PC-9 (cell line): ENCODE measurements around the gene DYNLL2.

Source experiments
- EZH2 ChIP-seq: fragments of 200-600 bp; sonication (generic); IDR thresholded peaks from 2 replicates; pipeline ENCODE4 v1.8.0; 2017; ENCODE audit warnings: antibody characterized with exemption, low read depth
- TF ChIP-seq, protein P1 (sequence below): fragments of 200-600 bp; sonication (generic); conservative IDR thresholded peaks from 2 replicates; pipeline ENCODE4 v1.6.1; 2017; ENCODE audit warnings: mixed run types, antibody characterized with exemption, mild to moderate bottlenecking, moderate library complexity

DNA sequence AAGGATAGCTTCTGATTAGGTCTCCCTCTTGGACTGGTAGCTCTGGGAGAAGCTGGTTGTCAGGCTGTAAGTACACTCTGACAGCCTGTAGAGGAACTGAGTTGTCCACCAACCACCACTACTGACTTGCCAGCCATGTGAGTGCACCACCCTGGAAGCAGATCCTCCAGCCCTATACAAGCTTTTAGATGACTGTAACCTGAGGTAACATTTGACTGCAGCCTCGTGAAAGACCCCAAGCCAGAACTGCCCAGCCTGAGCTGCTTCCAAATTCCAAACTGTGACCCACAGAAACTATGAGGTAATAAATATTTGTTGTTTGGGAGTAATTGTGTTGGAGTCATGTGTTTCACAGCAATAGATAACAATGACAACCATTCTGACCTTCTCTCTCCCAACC is 30.8 kb upstream of the DYNLL2 start:
- TF ChIP-seq, protein P1, sequence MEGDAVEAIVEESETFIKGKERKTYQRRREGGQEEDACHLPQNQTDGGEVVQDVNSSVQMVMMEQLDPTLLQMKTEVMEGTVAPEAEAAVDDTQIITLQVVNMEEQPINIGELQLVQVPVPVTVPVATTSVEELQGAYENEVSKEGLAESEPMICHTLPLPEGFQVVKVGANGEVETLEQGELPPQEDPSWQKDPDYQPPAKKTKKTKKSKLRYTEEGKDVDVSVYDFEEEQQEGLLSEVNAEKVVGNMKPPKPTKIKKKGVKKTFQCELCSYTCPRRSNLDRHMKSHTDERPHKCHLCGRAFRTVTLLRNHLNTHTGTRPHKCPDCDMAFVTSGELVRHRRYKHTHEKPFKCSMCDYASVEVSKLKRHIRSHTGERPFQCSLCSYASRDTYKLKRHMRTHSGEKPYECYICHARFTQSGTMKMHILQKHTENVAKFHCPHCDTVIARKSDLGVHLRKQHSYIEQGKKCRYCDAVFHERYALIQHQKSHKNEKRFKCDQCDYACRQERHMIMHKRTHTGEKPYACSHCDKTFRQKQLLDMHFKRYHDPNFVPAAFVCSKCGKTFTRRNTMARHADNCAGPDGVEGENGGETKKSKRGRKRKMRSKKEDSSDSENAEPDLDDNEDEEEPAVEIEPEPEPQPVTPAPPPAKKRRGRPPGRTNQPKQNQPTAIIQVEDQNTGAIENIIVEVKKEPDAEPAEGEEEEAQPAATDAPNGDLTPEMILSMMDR: no peak
- no peak for TF ChIP-seq EZH2
